ENCODE measurements around the gene LDLRAD3.

DNA sequence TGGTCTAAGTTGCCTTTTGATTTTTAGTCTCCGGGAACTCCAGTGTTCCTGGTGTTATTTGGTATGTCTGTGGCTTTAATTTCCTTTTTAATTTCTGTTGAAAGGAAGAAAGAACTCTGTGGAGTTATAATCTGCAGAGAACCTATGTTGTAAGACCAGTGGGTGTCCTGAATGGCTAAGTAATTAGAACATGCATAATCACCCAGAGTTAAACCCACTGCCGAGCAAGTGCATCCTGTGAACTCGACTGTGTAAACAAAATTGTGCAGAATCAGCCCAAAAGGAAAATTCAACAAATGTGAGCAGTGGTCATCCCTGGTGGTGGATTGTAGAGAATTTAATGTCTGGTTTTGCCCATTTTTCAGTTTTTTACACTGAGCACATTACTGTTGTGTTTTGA is 182.8 kb downstream of the LDLRAD3 start:
- TF ChIP-seq RAD21 (IDR thresholded peaks at IDR 0.05; ENCODE audit: low read depth) (no peak), YY1 (IDR thresholded peaks at IDR 0.05; ENCODE audit: low read depth) (no peak), TCF12 (IDR thresholded peaks at IDR 0.05; ENCODE audit: low read depth) (no peak), CEBPB (IDR thresholded peaks at IDR 0.05) (no peak), TAF1 (IDR thresholded peaks at IDR 0.05; ENCODE audit: low read depth) (no peak)
- TF ChIP-seq, protein P1, sequence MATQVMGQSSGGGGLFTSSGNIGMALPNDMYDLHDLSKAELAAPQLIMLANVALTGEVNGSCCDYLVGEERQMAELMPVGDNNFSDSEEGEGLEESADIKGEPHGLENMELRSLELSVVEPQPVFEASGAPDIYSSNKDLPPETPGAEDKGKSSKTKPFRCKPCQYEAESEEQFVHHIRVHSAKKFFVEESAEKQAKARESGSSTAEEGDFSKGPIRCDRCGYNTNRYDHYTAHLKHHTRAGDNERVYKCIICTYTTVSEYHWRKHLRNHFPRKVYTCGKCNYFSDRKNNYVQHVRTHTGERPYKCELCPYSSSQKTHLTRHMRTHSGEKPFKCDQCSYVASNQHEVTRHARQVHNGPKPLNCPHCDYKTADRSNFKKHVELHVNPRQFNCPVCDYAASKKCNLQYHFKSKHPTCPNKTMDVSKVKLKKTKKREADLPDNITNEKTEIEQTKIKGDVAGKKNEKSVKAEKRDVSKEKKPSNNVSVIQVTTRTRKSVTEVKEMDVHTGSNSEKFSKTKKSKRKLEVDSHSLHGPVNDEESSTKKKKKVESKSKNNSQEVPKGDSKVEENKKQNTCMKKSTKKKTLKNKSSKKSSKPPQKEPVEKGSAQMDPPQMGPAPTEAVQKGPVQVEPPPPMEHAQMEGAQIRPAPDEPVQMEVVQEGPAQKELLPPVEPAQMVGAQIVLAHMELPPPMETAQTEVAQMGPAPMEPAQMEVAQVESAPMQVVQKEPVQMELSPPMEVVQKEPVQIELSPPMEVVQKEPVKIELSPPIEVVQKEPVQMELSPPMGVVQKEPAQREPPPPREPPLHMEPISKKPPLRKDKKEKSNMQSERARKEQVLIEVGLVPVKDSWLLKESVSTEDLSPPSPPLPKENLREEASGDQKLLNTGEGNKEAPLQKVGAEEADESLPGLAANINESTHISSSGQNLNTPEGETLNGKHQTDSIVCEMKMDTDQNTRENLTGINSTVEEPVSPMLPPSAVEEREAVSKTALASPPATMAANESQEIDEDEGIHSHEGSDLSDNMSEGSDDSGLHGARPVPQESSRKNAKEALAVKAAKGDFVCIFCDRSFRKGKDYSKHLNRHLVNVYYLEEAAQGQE (IDR thresholded peaks at IDR 0.05; ENCODE audit: low read depth): no peak
